H1 (cell line): Measurements from ENCODE around the gene AOPEP. TPM values are rescaled to one million over a fixed set of nuclear protein-coding genes. Genes with fewer than 3 reads are reported as not detected.

Experiments used
- polyA plus RNA-seq, 7 experiments: library from polyadenylated mRNA; depleted of rRNA in 3 of 7; stranded (reverse) in 5 of 7; unstranded in 2 of 7; fragments of >200 nt in 5 of 7; fragments of 200-250 nt in 2 of 7; gene quantifications; 1 replicate in 5 of 7; 2 replicates in 1 of 7; 4 replicates in 1 of 7; pipeline versions ENCODE4 v1.2.1 to v1.2.3, GENCODE V29; 2011 to 2013; ENCODE audit warnings: missing spikeins in 2 of 7, mixed read lengths in 2 of 7
- total RNA-seq: library from RNA; stranded (reverse); fragmentation: NEBNext Ultra II Directional; extraction: Animal tissue kit (Norgen Biotek cat#: 25700); gene quantifications from 2 replicates; pipeline ENCODE4 v1.2.1, GENCODE V29; 2021
- TF ChIP-seq, protein P1 (sequence below), 3 experiments: IDR thresholded peaks; 1 replicate in 2 of 3; 2 replicates in 1 of 3; pipeline versions ENCODE4 v1.5.1 to v1.6.1; 2011; ENCODE audit warnings: low read length in 3 of 3, mild to moderate bottlenecking in 3 of 3, inconsistent platforms in 2 of 3, low read depth in 1 of 3, moderate library complexity in 1 of 3; ENCODE audit not compliant: insufficient read depth in 1 of 3; ENCODE audit errors: control extremely low read depth in 1 of 3

The AOPEP gene
- total and polyA plus RNA-seq, 2 of the 8 experiments (the other 6 are each of a cell fraction or from before 2014, with no cell fraction given), result 6.1 to 14.3 TPM

DNA sequence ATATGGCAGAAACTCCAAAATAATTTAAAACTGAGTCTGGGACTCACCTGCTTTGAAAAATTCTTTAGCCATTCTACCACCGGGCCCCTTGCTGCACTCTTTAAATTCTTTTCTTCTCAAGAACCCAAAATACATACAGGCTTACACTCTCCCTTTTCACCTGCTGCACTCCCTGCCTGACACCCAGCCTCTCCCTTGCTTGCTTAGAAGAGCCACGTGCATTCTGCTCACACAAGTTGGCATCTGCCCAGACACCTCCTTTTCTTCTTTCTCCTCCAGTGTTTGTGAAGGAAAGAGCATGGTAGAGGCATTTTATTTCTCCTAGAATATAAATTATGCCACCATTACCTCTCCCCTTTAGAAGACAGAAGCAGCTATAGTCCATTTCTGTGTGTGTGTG, 39.0 kb upstream of the AOPEP start (continued):
- TF ChIP-seq, protein P1, sequence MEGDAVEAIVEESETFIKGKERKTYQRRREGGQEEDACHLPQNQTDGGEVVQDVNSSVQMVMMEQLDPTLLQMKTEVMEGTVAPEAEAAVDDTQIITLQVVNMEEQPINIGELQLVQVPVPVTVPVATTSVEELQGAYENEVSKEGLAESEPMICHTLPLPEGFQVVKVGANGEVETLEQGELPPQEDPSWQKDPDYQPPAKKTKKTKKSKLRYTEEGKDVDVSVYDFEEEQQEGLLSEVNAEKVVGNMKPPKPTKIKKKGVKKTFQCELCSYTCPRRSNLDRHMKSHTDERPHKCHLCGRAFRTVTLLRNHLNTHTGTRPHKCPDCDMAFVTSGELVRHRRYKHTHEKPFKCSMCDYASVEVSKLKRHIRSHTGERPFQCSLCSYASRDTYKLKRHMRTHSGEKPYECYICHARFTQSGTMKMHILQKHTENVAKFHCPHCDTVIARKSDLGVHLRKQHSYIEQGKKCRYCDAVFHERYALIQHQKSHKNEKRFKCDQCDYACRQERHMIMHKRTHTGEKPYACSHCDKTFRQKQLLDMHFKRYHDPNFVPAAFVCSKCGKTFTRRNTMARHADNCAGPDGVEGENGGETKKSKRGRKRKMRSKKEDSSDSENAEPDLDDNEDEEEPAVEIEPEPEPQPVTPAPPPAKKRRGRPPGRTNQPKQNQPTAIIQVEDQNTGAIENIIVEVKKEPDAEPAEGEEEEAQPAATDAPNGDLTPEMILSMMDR (IDR thresholded peaks at IDR 0.05; ENCODE audit: control extremely low read depth in 1 of 3, insufficient read depth in 1 of 3, low read depth in 1 of 3, low read length in 3 of 3), result no peak
